ENCODE data around the gene ELAVL1. TPM values are rescaled to one million over a fixed set of nuclear protein-coding genes. Genes with fewer than 3 reads are reported as not detected.

Gene ELAVL1
- total and polyA plus RNA-seq, 3 donors from 2014 or later, result 75.7 to 128 (median 84.8) TPM

DNA sequence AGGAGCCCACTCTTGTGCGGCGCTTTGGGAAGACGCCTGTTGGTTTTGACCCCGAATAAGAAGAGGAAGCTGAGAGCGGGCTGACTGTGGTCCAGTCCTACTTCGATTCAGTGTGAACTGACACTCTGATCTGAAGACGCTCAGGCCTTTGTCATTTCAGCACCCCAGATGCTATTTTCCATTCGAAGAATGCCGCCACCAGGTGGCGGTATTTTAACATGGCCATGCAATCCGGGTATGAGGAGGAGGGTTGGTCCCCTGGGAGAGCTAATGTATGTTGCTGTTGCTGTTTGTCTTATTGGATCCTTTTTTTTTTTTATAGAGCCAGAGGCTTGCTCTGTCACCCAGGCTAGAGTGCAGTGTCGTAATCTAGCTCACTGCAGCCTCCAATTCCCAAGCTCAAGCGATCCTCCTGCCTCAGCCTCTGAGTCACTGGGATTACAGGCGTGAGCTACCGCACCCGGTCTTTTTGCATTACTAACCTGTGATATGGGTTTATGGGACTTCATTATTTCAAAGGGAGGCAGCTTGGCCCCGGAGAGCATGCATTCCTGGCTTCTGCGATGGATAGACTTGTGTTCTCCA, 61.2 kb downstream of the ELAVL1 start:
- no peaks in the 10 kb centered on the region for H3K9me3 ChIP-seq
- H3K4me3 ChIP-seq, result peak overlapping the region; percentile 77 to 82
- peak overlapping the region in 1 of 2 donors; percentile 94 for H3K27ac ChIP-seq
- H3K27me3 ChIP-seq, result no peaks in the 10 kb centered on the region
- no peaks in the 10 kb centered on the region for H3K36me3 ChIP-seq (ENCODE audit: low read depth, missing control alignments)
- peaks cover 7% of the 10 kb centered on the region for H3K4me1 ChIP-seq
- intact Hi-C loops (cut with DNase I; ENCODE audit: low total_unique reads), result loop anchor here (10.0 kb wide), 1 partner anchor 311 kb away; no protein-coding TSS in a partner anchor
- DNase-seq, result peak; percentile 95
- WGBS, 2 donors, result 25 to 26% methylated on average over 18 of the region's 18 CpGs
- TF ChIP-seq POLR2A (IDR thresholded peaks at IDR 0.05), result no peak
- TF ChIP-seq, protein P1, sequence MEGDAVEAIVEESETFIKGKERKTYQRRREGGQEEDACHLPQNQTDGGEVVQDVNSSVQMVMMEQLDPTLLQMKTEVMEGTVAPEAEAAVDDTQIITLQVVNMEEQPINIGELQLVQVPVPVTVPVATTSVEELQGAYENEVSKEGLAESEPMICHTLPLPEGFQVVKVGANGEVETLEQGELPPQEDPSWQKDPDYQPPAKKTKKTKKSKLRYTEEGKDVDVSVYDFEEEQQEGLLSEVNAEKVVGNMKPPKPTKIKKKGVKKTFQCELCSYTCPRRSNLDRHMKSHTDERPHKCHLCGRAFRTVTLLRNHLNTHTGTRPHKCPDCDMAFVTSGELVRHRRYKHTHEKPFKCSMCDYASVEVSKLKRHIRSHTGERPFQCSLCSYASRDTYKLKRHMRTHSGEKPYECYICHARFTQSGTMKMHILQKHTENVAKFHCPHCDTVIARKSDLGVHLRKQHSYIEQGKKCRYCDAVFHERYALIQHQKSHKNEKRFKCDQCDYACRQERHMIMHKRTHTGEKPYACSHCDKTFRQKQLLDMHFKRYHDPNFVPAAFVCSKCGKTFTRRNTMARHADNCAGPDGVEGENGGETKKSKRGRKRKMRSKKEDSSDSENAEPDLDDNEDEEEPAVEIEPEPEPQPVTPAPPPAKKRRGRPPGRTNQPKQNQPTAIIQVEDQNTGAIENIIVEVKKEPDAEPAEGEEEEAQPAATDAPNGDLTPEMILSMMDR (IDR thresholded peaks at IDR 0.05), result peak; percentile 81 to 94 (median 92)

DNA sequence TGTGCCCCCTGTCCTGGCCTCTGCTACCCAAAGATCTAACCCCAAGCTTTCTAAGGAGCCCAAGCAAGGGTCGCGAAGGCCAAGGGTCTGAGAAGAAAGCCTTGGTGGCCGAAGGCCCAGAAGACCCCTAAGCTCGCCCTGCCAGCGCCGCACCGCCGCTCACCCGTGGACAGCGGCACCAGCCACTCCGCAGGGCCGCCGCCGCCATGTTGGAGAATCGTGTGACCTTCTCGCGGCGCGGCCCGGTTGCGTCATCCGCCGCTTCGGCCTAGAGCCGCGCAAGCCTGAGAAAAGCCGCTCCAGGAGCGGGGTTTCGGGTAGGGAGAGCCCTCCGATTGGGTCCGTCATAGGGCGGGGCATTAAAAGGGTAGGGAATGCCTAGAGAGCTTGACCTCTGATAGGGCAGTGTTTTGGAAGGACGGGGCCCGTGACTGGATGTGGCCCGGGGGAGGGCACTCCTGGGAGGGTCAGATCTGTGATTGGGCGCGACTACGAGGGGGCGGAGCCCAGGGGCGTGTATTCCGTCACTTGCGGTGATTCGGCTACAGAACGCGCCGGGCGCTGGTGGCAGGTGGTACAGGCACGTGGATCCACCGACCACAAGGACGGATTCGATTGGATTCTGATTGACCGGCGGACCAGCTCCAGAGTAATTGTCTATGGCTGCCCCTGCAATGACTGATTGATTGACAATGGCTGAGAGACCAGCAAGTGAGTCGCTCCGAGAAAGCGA, 61.8 kb downstream of the ELAVL1 start, which contains the start of gene TIMM44:
TIMM44 (minus strand) TSS at position 223 of the 733 bp plus-strand sequence; CDS start at position 208, 15 bp downstream.
- TF ChIP-seq POLR2A (IDR thresholded peaks at IDR 0.05), result no peak
- TF ChIP-seq, protein P1 (IDR thresholded peaks at IDR 0.05), result peak in 1 of 3 experiments; percentile 25
- no peaks in the 10 kb centered on the region for H3K9me3 ChIP-seq
- WGBS, 2 donors, result 0% methylated on average over 7 to 49 of the region's 56 CpGs
- peak within 1 kb of the TSS; percentile 77 to 82 for H3K4me3 ChIP-seq
- no peaks in the 10 kb centered on the region for H3K36me3 ChIP-seq (ENCODE audit: low read depth, missing control alignments)
- no peaks in the 10 kb centered on the region for H3K27me3 ChIP-seq
- H3K4me1 ChIP-seq, result peaks cover 7% of the 10 kb centered on the region
- peak within 1 kb of the TSS; percentile 87 to 94 for H3K27ac ChIP-seq
- peak; percentile 99 for DNase-seq
- intact Hi-C loops (cut with DNase I; ENCODE audit: low total_unique reads), result loop anchor here (10.0 kb wide), 1 partner anchor 311 kb away; no protein-coding TSS in a partner anchor

DNA sequence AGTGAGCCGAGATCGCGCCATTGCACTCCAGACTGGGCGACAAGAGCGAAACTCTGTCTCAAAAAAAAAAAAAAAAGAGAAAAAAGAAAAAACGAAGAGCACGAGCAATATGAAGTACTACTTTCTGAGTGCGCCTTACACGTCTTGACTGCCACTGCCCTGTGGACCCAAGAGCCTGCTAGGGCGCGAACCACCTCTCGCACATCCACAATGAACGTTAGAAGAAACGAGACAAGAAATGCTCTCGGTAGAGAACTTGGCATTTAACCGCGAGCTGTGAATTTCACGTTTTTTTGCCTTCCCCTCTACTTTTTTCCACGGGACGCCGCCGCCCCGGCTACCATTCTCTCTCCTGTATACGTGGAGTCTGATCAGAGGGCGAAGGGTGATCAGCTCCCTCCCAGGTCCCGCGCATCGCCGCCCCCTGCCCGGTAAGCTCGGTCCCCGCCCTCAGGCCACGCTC, 62.4 kb downstream of the ELAVL1 start:
- no peaks in the 10 kb centered on the region for H3K36me3 ChIP-seq (ENCODE audit: low read depth, missing control alignments)
- peak overlapping the region; percentile 77 to 82 for H3K4me3 ChIP-seq
- WGBS, 2 donors, result 2 to 4% methylated on average over 25 to 33 of the region's 33 CpGs
- H3K27ac ChIP-seq, result peak overlapping the region; percentile 87 to 94
- no peak for TF ChIP-seq POLR2A (IDR thresholded peaks at IDR 0.05)
- TF ChIP-seq, protein P1 (IDR thresholded peaks at IDR 0.05), result no peak
- DNase-seq, result no peak
- H3K4me1 ChIP-seq, result peaks cover 7% of the 10 kb centered on the region
- H3K9me3 ChIP-seq, result no peaks in the 10 kb centered on the region
- intact Hi-C loops (cut with DNase I; ENCODE audit: low total_unique reads), result loop anchor here (10.0 kb wide), 1 partner anchor 312 kb away; no protein-coding TSS in a partner anchor
- H3K27me3 ChIP-seq, result no peaks in the 10 kb centered on the region

DNA sequence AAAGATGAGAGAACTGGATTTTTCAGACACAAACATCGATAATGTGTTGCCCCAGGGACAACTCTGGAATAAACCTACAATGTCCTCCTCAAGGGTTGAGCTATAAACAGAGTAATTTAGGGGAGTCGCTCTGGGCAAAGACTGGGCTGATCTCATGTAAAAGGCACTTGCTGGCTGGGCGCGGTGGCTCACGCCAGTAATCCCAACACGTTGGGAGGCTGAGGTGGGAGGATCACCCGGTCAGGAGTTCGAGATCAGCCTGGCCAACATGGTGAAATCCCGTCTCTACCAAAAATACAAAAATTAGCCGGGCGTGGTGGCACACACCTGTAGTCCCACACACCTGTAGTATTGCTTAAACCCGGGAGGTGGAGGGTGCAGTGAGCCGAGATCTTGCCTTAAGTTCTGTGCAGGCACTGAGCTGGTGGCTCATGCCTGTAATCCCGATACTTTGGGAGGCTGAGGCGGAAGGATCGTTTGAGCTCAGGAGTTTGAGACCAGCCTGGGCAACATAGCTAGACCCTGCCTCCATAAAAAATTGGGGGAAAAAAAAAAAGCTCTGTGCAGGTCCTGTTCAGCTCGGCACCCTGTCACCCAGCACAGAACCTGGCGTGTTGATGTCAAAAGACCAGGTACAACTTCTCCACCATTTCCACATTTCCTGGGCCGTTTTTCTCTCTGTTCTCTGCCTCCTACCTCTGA, 63.4 kb downstream of the ELAVL1 start:
- H3K36me3 ChIP-seq (ENCODE audit: low read depth, missing control alignments), result no peaks in the 10 kb centered on the region
- no peak for DNase-seq
- H3K27ac ChIP-seq, result no peak overlapping the region
- TF ChIP-seq POLR2A (IDR thresholded peaks at IDR 0.05), result no peak
- TF ChIP-seq, protein P1 (IDR thresholded peaks at IDR 0.05), result no peak
- H3K27me3 ChIP-seq, result no peaks in the 10 kb centered on the region
- peaks cover 7% of the 10 kb centered on the region for H3K4me1 ChIP-seq
- intact Hi-C loops (cut with DNase I; ENCODE audit: low total_unique reads), result loop anchor here (10.0 kb wide), 1 partner anchor 313 kb away; no protein-coding TSS in a partner anchor
- 74 to 80% methylated on average over 19 of the region's 19 CpGs for WGBS, 2 donors
- peak overlapping the region in 1 of 2 donors; percentile 77 for H3K4me3 ChIP-seq
- H3K9me3 ChIP-seq, result no peaks in the 10 kb centered on the region

All from testis (tissue), 3 donors.